SK-N-SH (cell line): Measurements from ENCODE around the gene U2SURP.

ENCODE experiments used
- GATA2 ChIP-seq: sonication (generic); formaldehyde crosslinking; IDR thresholded peaks from 2 replicates; pipeline ENCODE4 v1.5.0; 2020; ENCODE audit warnings: mild to moderate bottlenecking, missing genetic modification reagents
- MXI1 ChIP-seq: IDR thresholded peaks from 2 replicates; pipeline ENCODE4 v1.6.1; 2012; ENCODE audit warnings: mild to moderate bottlenecking, low read depth, low read length, improper control_type of control experiment
- POLR2AphosphoS5 ChIP-seq: IDR thresholded peaks from 2 replicates; pipeline ENCODE4 v1.6.1; 2012; ENCODE audit warnings: low read depth, low read length
- ZBTB33 ChIP-seq: IDR thresholded peaks from 2 replicates; pipeline ENCODE4 v1.4.0; 2012; ENCODE audit warnings: low read depth, borderline replicate concordance
- TF ChIP-seq, protein P1 (sequence below): fragments of 200-600 bp; sonication (generic); IDR thresholded peaks from 2 replicates; pipeline ENCODE4 v1.6.1; 2017; ENCODE audit warnings: antibody characterized with exemption, mild to moderate bottlenecking, moderate library complexity
- TF ChIP-seq, protein P2 (sequence below): IDR thresholded peaks from 2 replicates; pipeline ENCODE4; 2012

DNA sequence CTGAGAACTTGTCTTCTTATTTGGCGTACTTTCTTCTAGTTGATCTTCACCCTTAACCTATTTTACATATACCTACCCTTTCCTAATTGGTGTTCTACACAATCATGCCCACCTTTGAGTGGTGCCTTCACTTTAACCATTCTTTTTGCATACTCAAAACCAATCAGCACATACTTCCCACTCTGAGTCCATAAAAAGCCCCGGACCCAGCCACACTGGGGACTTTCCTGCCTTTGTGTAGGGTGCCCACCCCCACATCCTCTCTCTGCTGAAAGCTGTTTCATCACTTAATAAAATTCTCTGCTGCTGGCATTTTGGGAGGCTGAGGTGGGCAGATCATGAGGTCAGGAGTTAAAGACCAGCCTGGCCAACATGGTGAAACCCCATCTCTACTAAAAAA is 102.3 kb downstream of the U2SURP start:
- TF ChIP-seq GATA2 (CRISPR knock-in tag) (no peak), POLR2AphosphoS5 (no peak), MXI1 (no peak), ZBTB33 (no peak)
- TF ChIP-seq, protein P1, sequence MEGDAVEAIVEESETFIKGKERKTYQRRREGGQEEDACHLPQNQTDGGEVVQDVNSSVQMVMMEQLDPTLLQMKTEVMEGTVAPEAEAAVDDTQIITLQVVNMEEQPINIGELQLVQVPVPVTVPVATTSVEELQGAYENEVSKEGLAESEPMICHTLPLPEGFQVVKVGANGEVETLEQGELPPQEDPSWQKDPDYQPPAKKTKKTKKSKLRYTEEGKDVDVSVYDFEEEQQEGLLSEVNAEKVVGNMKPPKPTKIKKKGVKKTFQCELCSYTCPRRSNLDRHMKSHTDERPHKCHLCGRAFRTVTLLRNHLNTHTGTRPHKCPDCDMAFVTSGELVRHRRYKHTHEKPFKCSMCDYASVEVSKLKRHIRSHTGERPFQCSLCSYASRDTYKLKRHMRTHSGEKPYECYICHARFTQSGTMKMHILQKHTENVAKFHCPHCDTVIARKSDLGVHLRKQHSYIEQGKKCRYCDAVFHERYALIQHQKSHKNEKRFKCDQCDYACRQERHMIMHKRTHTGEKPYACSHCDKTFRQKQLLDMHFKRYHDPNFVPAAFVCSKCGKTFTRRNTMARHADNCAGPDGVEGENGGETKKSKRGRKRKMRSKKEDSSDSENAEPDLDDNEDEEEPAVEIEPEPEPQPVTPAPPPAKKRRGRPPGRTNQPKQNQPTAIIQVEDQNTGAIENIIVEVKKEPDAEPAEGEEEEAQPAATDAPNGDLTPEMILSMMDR, result no peak
- TF ChIP-seq, protein P2, sequence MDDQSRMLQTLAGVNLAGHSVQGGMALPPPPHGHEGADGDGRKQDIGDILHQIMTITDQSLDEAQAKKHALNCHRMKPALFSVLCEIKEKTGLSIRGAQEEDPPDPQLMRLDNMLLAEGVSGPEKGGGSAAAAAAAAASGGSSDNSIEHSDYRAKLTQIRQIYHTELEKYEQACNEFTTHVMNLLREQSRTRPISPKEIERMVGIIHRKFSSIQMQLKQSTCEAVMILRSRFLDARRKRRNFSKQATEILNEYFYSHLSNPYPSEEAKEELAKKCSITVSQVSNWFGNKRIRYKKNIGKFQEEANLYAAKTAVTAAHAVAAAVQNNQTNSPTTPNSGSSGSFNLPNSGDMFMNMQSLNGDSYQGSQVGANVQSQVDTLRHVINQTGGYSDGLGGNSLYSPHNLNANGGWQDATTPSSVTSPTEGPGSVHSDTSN, result no peak
